GM12878 (cell line): ENCODE data around the gene POLDIP3. TPM values are rescaled to one million over a fixed set of nuclear protein-coding genes. Genes with fewer than 3 reads are reported as not detected.
"Not testable (repeated sequence)": the region's sequence is repeated elsewhere in the genome, so short reads cannot be mapped to it uniquely, and the experiment has no call there.

Source experiments
- ATAC-seq: fragments of 200-7000 bp; cut with Tn5 transposase; 3 replicates; pipeline ENCODE4 v1.9.1; 2020; ENCODE audit warnings: mild to moderate bottlenecking, moderate library complexity
- BruUV-seq: library from RNA; stranded (reverse); fragments of 400-500 nt; replicated peaks from 2 replicates; lab custom pipeline; 2021; lab: Mats Ljungman, UMichigan
- CTCF ChIA-PET: fragments of 300-600 bp; sonication (Branson Sonifier 250); formaldehyde crosslinking; extraction: SDS; loops from one replicate; lab custom pipeline; 2021; ENCODE audit warnings: inconsistent platforms; lab: Yijun Ruan, JAX
- POLR2A ChIA-PET: fragments of 350-600 bp; formaldehyde crosslinking; extraction: SDS; loops from one replicate; lab custom pipeline; 2021; ENCODE audit warnings: inconsistent platforms; lab: Charles Lee
- RAD21 ChIA-PET: fragments of 300-600 bp; sonication (Branson Sonifier 250); formaldehyde crosslinking; loops from one replicate; lab custom pipeline; 2023; ENCODE audit warnings: antibody characterized with exemption; ENCODE audit not compliant: unreplicated experiment; lab: Charles Lee
- SMC1A ChIA-PET: fragments of 300-600 bp; sonication (Branson Sonifier 250); formaldehyde crosslinking; loops from one replicate; lab custom pipeline; 2023; ENCODE audit not compliant: unreplicated experiment, uncharacterized antibody; lab: Charles Lee
- DNase-seq: peaks from one replicate; pipeline ENCODE4 v3.0.0-alpha.2; 2011; ENCODE audit warnings: low read depth, low spot score
- FAIRE-seq: peaks from 3 replicates; lab custom pipeline; 2011; peaks lifted over from hg19 to GRCh38; lab: Jason Lieb, UNC
- H2AFZ ChIP-seq: 2 replicates; pipeline ENCODE4 v1.6.0; 2011; ENCODE audit warnings: low read depth, low read length, control low read depth; ENCODE audit not compliant: control insufficient read depth
- H3K27ac ChIP-seq: 2 replicates; pipeline ENCODE4 v1.5.1; 2011; ENCODE audit warnings: control low read depth; ENCODE audit not compliant: control insufficient read depth, insufficient read depth
- H3K27me3 ChIP-seq, 2 experiments: replicated peaks in 1 of 2; 2 replicates each; pipeline versions ENCODE4 v1.6.0 to v1.6.1; 2011; ENCODE audit warnings: low read length in 1 of 2; ENCODE audit not compliant: control insufficient read depth in 2 of 2, insufficient read depth in 2 of 2
- H3K36me3 ChIP-seq, 2 experiments: 2 replicates each; pipeline ENCODE4 v1.5.1; 2011; ENCODE audit warnings: low read length in 1 of 2; ENCODE audit not compliant: control insufficient read depth in 2 of 2, insufficient read depth in 2 of 2
- H3K4me1 ChIP-seq: 2 replicates; pipeline ENCODE4 v1.6.1; 2011; ENCODE audit warnings: mild to moderate bottlenecking, low read length, moderate library complexity, mixed read lengths; ENCODE audit not compliant: control insufficient read depth, insufficient read depth
- H3K4me2 ChIP-seq: 2 replicates; pipeline ENCODE4 v1.6.0; 2011; ENCODE audit warnings: control low read depth; ENCODE audit not compliant: control insufficient read depth, insufficient read depth
- H3K4me3 ChIP-seq: fragments of 200-600 bp; sonication (generic); 2 replicates; pipeline ENCODE4 v1.5.1; 2016
- H3K79me2 ChIP-seq: 2 replicates; pipeline ENCODE4 v1.6.0; 2011; ENCODE audit warnings: low read length; ENCODE audit not compliant: control insufficient read depth, insufficient read depth
- H3K9ac ChIP-seq: 2 replicates; pipeline ENCODE4 v1.8.0; 2011; ENCODE audit warnings: low read length, control low read depth, mixed read lengths; ENCODE audit not compliant: control insufficient read depth, insufficient read depth
- H3K9me3 ChIP-seq: replicated peaks from 3 replicates; pipeline ENCODE4 v1.5.1; 2011; ENCODE audit warnings: mild to moderate bottlenecking, low read length; ENCODE audit not compliant: control insufficient read depth, insufficient read depth
- H4K20me1 ChIP-seq: 2 replicates; pipeline ENCODE4 v1.6.0; 2011; ENCODE audit not compliant: control insufficient read depth, insufficient read depth
- BACH1 ChIP-seq: fragments of 450-650 bp; IDR thresholded peaks from 2 replicates; pipeline ENCODE4 v1.6.1; 2017; ENCODE audit warnings: mild to moderate bottlenecking, borderline replicate concordance
- CHD4 ChIP-seq: fragments of 200-600 bp; sonication (generic); IDR thresholded peaks from 2 replicates; pipeline ENCODE4 v1.6.1; 2016; ENCODE audit warnings: mild to moderate bottlenecking
- MLLT1 ChIP-seq: fragments of 450-650 bp; IDR thresholded peaks from 2 replicates; pipeline ENCODE4 v1.6.1; 2016; ENCODE audit warnings: mild to moderate bottlenecking
- TBL1XR1 ChIP-seq: IDR thresholded peaks from 2 replicates; pipeline ENCODE4 v1.6.1; 2012; ENCODE audit warnings: low read depth, low read length, improper control_type of control experiment
- WGBS: methylation state at CpG from one replicate; pipeline ENCODE4 v1.1.6; 2016; ENCODE audit warnings: low lambda C conversion rate; ENCODE audit not compliant: insufficient replicate concordance, insufficient coverage; ENCODE audit errors: missing lambda C conversion rate; 5-methylcytosine and 5-hydroxymethylcytosine counted together
- in situ Hi-C: fragments of 300-500 bp; cut with MboI; formaldehyde crosslinking; loops from 9 replicates; pipeline ENCODE4 v1.14.3; 2018; ENCODE audit warnings: mixed read lengths
- intact Hi-C: fragments of 100-400 bp; cut with micrococcal nuclease; formaldehyde crosslinking; loops from one replicate; pipeline ENCODE4 v1.14.2; 2022; ENCODE audit not compliant: unreplicated experiment
- polyA plus RNA-seq, 11 experiments: library from polyadenylated mRNA; depleted of rRNA in 4 of 11; unstranded in 6 of 11; stranded (reverse) in 5 of 11; fragments of >200 nt; fragmentation: Nextera tagmentation in 4 of 11; fragmentation: Illumina TruSeq in 1 of 11; extraction: Ambion mirVana in 4 of 11; extraction: Trizol in 1 of 11; gene quantifications; 1 replicate in 1 of 11; 2 replicates in 10 of 11; pipeline versions ENCODE4 v1.2.1 to v1.2.3, GENCODE V29; 2011 to 2016; ENCODE audit warnings: inconsistent platforms in 2 of 11, missing spikeins in 2 of 11, low read depth in 1 of 11
- small RNA-seq: library from RNA; depleted of rRNA; stranded (forward); fragments of <200 nt; gene quantifications from one replicate; pipeline ENCODE3, GENCODE V24; 2014
- total RNA-seq, 4 experiments: library from RNA; depleted of rRNA in 3 of 4; stranded (reverse); fragments of >200 nt in 3 of 4; fragmentation: Illumina TruSeq in 1 of 4; extraction: Trizol in 1 of 4; gene quantifications; 2 replicates each; pipeline versions ENCODE4 v1.2.1 to v1.2.3, GENCODE V29; 2013 to 2021

The POLDIP3 gene
- total and polyA plus RNA-seq, 10 of the 15 experiments (the other 5 are each of a cell fraction or from before 2014, with no cell fraction given): 14.8 to 60.2 (median 49.5) TPM

DNA sequence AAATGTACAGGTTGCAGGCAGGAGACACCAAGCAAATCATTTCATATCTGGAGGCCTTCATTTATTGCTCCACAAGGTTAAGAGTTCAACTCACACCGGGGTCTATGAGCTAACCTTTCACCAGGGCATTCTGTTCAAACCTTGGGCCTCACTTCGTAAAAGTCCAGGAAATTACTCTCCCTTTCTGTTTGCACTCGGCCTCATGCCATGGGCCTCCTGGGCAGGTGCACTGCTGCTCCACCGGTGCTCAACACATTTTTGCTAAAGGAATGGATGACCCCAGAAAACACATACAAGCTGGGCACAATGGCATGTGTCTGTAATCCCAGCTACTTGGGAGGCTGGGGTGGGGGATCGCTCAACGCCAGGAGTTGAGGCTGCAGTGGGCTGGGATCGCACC is 78.5 kb downstream of the POLDIP3 start (continued):
- TF ChIP-seq MLLT1 (no peak), CHD4 (no peak), BACH1 (no peak), TBL1XR1 (no peak)
- TF ChIP-seq, all 136 proteins: peak for 0

DNA sequence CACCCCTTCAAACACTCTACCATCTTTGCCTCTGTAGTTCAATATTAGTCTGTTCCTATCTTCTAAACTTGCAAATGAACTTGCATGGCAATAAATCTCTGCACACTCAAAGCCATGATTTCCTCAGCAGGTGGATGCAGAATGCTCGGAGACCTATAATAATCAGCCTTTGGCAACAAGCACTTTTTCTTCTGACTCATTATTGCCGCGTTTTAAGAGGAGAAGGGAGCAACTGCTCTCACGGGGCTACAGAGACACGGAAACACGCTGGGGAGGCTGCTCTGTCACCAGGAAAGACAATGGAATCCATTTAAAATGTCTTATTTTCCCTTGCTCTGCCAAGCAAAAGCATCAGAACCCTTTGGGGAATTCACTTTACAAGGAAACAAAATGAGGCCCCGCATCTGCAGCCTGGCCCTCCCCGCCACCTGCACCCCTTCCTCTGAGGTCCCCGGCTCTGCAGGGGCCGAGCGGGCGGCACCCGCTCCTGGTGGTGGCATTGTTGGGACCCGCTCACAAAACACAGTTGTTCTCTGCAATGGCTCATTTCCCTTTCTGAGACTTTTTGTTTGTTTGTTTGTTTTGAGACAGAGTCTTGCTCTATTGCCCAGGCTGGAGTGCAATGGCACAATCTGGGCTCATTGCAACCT is 79.5 kb downstream of the POLDIP3 start:
- POLR2A ChIA-PET, H3K79me2 ChIP-seq, DNase-seq, H3K4me3 ChIP-seq, FAIRE-seq, CTCF ChIA-PET, H4K20me1 ChIP-seq, intact Hi-C loops, BruUV-seq, in situ Hi-C loops, H3K9me3 ChIP-seq, ATAC-seq, H3K27ac ChIP-seq, H2AFZ ChIP-seq, H3K27me3 ChIP-seq, H3K36me3 ChIP-seq, H3K4me2 ChIP-seq, SMC1A ChIA-PET, H3K9ac ChIP-seq: not testable (repeated sequence)
- RAD21 ChIA-PET: interaction anchor here (1.2 kb wide), 1 partner anchor 79 kb away, joined by 3 read pairs; the partner anchor contains the start of gene POLDIP3
- H3K4me1 ChIP-seq: peaks cover 30% of the 10 kb centered on the region
- 71% methylated on average over 3 of the region's 14 CpGs for WGBS

Small RNA genes lying within 50 kb of the gene (small RNA-seq; reads per million reads assigned to genes)
- not detected for gene RN7SKP80
- gene RNU6-513P: not detected

Other genes starting within 250 kb of the POLDIP3 start
- gene NFAM1, start 182.5 kb downstream of the POLDIP3 start, total RNA-seq (2014; rRNA removed): 0.16 and 0.34 TPM in 2 replicates
- gene NFAM1, start 182.5 kb downstream of the POLDIP3 start, total RNA-seq (2014; rRNA removed; fragmentation: Illumina TruSeq; extraction: Trizol): 0.13 and 0.32 TPM in 2 replicates
- gene NFAM1, start 182.5 kb downstream of the POLDIP3 start, total RNA-seq (2021): 0.29 and 0.36 TPM in 2 replicates
- 0.84 and 1.3 TPM in 2 replicates for gene NFAM1, start 182.5 kb downstream of the POLDIP3 start, polyA plus RNA-seq (2011; rRNA removed)
- 0.13 and 0.24 TPM in 2 replicates for gene NFAM1, start 182.5 kb downstream of the POLDIP3 start, polyA plus RNA-seq (2014; fragmentation: Illumina TruSeq; extraction: Trizol)
- not detected for gene NFAM1, start 182.5 kb downstream of the POLDIP3 start, polyA plus RNA-seq (2014; fragmentation: Nextera tagmentation; extraction: Ambion mirVana)
- 0.10 and 0.15 TPM in 2 replicates for gene NFAM1, start 182.5 kb downstream of the POLDIP3 start, polyA plus RNA-seq (2014; rRNA removed)
- under 1 TPM in 1 of 2 experiments, not detected in 1; 0.20 TPM for gene NFAM1, start 182.5 kb downstream of the POLDIP3 start, polyA plus RNA-seq (2016; fragmentation: Nextera tagmentation; extraction: Ambion mirVana)
- 42.4 and 42.7 TPM in 2 replicates for gene RRP7A, start 95.1 kb downstream of the POLDIP3 start, total RNA-seq (2014; rRNA removed)
- gene RRP7A, start 95.1 kb downstream of the POLDIP3 start, total RNA-seq (2014; rRNA removed; fragmentation: Illumina TruSeq; extraction: Trizol): 34.8 and 38.1 TPM in 2 replicates
- gene RRP7A, start 95.1 kb downstream of the POLDIP3 start, total RNA-seq (2021): 73.9 and 84.9 TPM in 2 replicates
- gene RRP7A, start 95.1 kb downstream of the POLDIP3 start, polyA plus RNA-seq (2011; rRNA removed): 23.9 and 41.4 TPM in 2 replicates
- 38.1 and 49.7 TPM in 2 replicates for gene RRP7A, start 95.1 kb downstream of the POLDIP3 start, polyA plus RNA-seq (2014; fragmentation: Illumina TruSeq; extraction: Trizol)
- 10 to 100 TPM in 1 of 2 experiments, 1 to 10 TPM in 1; 2.9 to 12.3 TPM for gene RRP7A, start 95.1 kb downstream of the POLDIP3 start, polyA plus RNA-seq (2014; fragmentation: Nextera tagmentation; extraction: Ambion mirVana)
- gene RRP7A, start 95.1 kb downstream of the POLDIP3 start, polyA plus RNA-seq (2014; rRNA removed): 41.7 and 45.1 TPM in 2 replicates
- 100 to 1,000 TPM in 1 of 2 experiments, 10 to 100 TPM in 1; 88.9 to 114 TPM for gene RRP7A, start 95.1 kb downstream of the POLDIP3 start, polyA plus RNA-seq (2016; fragmentation: Nextera tagmentation; extraction: Ambion mirVana)
- 1.3 and 2.0 TPM in 2 replicates for gene SERHL2, start 60.9 kb downstream of the POLDIP3 start, total RNA-seq (2014; rRNA removed)
- gene SERHL2, start 60.9 kb downstream of the POLDIP3 start, total RNA-seq (2014; rRNA removed; fragmentation: Illumina TruSeq; extraction: Trizol): 0.64 and 1.1 TPM in 2 replicates
- 0.69 and 1.0 TPM in 2 replicates for gene SERHL2, start 60.9 kb downstream of the POLDIP3 start, total RNA-seq (2021)
- 0.97 and 1.6 TPM in 2 replicates for gene SERHL2, start 60.9 kb downstream of the POLDIP3 start, polyA plus RNA-seq (2011; rRNA removed)
- gene SERHL2, start 60.9 kb downstream of the POLDIP3 start, polyA plus RNA-seq (2014; fragmentation: Illumina TruSeq; extraction: Trizol): 1.1 and 3.6 TPM in 2 replicates
- under 1 TPM; 0.63 to 0.93 TPM for gene SERHL2, start 60.9 kb downstream of the POLDIP3 start, polyA plus RNA-seq (2014; fragmentation: Nextera tagmentation; extraction: Ambion mirVana)
- gene SERHL2, start 60.9 kb downstream of the POLDIP3 start, polyA plus RNA-seq (2014; rRNA removed): 1.3 TPM in 2 replicates
- 1 to 10 TPM; 1.7 to 1.8 TPM for gene SERHL2, start 60.9 kb downstream of the POLDIP3 start, polyA plus RNA-seq (2016; fragmentation: Nextera tagmentation; extraction: Ambion mirVana)
- gene ATP5MGL, start 25.7 kb upstream of the POLDIP3 start, total RNA-seq (2014; rRNA removed): 0.22 and 0.40 TPM in 2 replicates
- 0.85 TPM in 1 of 2 replicates, not detected in the other for gene ATP5MGL, start 25.7 kb upstream of the POLDIP3 start, total RNA-seq (2014; rRNA removed; fragmentation: Illumina TruSeq; extraction: Trizol)
- 0.43 and 0.46 TPM in 2 replicates for gene ATP5MGL, start 25.7 kb upstream of the POLDIP3 start, total RNA-seq (2021)
- 0.23 and 0.26 TPM in 2 replicates for gene ATP5MGL, start 25.7 kb upstream of the POLDIP3 start, polyA plus RNA-seq (2011; rRNA removed)
- not detected in 2 replicates for gene ATP5MGL, start 25.7 kb upstream of the POLDIP3 start, polyA plus RNA-seq (2014; fragmentation: Illumina TruSeq; extraction: Trizol)
- gene ATP5MGL, start 25.7 kb upstream of the POLDIP3 start, polyA plus RNA-seq (2014; fragmentation: Nextera tagmentation; extraction: Ambion mirVana): under 1 TPM; 0.24 to 0.60 TPM
- not detected in 2 replicates for gene ATP5MGL, start 25.7 kb upstream of the POLDIP3 start, polyA plus RNA-seq (2014; rRNA removed)
- under 1 TPM; 0.47 to 0.71 TPM for gene ATP5MGL, start 25.7 kb upstream of the POLDIP3 start, polyA plus RNA-seq (2016; fragmentation: Nextera tagmentation; extraction: Ambion mirVana)
- 33.3 and 46.8 TPM in 2 replicates for gene CYB5R3, start 34.5 kb upstream of the POLDIP3 start, total RNA-seq (2014; rRNA removed)
- 20.5 and 22.9 TPM in 2 replicates for gene CYB5R3, start 34.5 kb upstream of the POLDIP3 start, total RNA-seq (2014; rRNA removed; fragmentation: Illumina TruSeq; extraction: Trizol)
- 81.7 and 83.8 TPM in 2 replicates for gene CYB5R3, start 34.5 kb upstream of the POLDIP3 start, total RNA-seq (2021)
- gene CYB5R3, start 34.5 kb upstream of the POLDIP3 start, polyA plus RNA-seq (2011; rRNA removed): 21.0 and 70.3 TPM in 2 replicates
- gene CYB5R3, start 34.5 kb upstream of the POLDIP3 start, polyA plus RNA-seq (2014; fragmentation: Illumina TruSeq; extraction: Trizol): 37.3 and 65.3 TPM in 2 replicates
- 1 to 10 TPM; 2.0 to 3.5 TPM for gene CYB5R3, start 34.5 kb upstream of the POLDIP3 start, polyA plus RNA-seq (2014; fragmentation: Nextera tagmentation; extraction: Ambion mirVana)
- gene CYB5R3, start 34.5 kb upstream of the POLDIP3 start, polyA plus RNA-seq (2014; rRNA removed): 81.0 and 102 TPM in 2 replicates
- 100 to 1,000 TPM; 104 to 119 TPM for gene CYB5R3, start 34.5 kb upstream of the POLDIP3 start, polyA plus RNA-seq (2016; fragmentation: Nextera tagmentation; extraction: Ambion mirVana)
- 1.6 and 2.3 TPM in 2 replicates for gene A4GALT, start 106.0 kb upstream of the POLDIP3 start, total RNA-seq (2014; rRNA removed)
- gene A4GALT, start 106.0 kb upstream of the POLDIP3 start, total RNA-seq (2014; rRNA removed; fragmentation: Illumina TruSeq; extraction: Trizol): 0.51 and 1.1 TPM in 2 replicates
- 2.6 TPM in 2 replicates for gene A4GALT, start 106.0 kb upstream of the POLDIP3 start, total RNA-seq (2021)
- 1.8 and 3.9 TPM in 2 replicates for gene A4GALT, start 106.0 kb upstream of the POLDIP3 start, polyA plus RNA-seq (2011; rRNA removed)
- 0.25 TPM in 1 of 2 replicates, not detected in the other for gene A4GALT, start 106.0 kb upstream of the POLDIP3 start, polyA plus RNA-seq (2014; fragmentation: Illumina TruSeq; extraction: Trizol)
- under 1 TPM in 1 of 2 experiments, not detected in 1; 0.04 TPM for gene A4GALT, start 106.0 kb upstream of the POLDIP3 start, polyA plus RNA-seq (2014; fragmentation: Nextera tagmentation; extraction: Ambion mirVana)
- 2.6 and 2.7 TPM in 2 replicates for gene A4GALT, start 106.0 kb upstream of the POLDIP3 start, polyA plus RNA-seq (2014; rRNA removed)
- gene A4GALT, start 106.0 kb upstream of the POLDIP3 start, polyA plus RNA-seq (2016; fragmentation: Nextera tagmentation; extraction: Ambion mirVana): 1 to 10 TPM; 2.2 to 3.4 TPM
- gene ARFGAP3, start 242.4 kb upstream of the POLDIP3 start, total RNA-seq (2014; rRNA removed): 29.7 and 32.8 TPM in 2 replicates
- gene ARFGAP3, start 242.4 kb upstream of the POLDIP3 start, total RNA-seq (2014; rRNA removed; fragmentation: Illumina TruSeq; extraction: Trizol): 40.9 and 41.2 TPM in 2 replicates
- 30.6 and 31.3 TPM in 2 replicates for gene ARFGAP3, start 242.4 kb upstream of the POLDIP3 start, total RNA-seq (2021)
- 37.0 and 38.5 TPM in 2 replicates for gene ARFGAP3, start 242.4 kb upstream of the POLDIP3 start, polyA plus RNA-seq (2011; rRNA removed)
- 39.9 and 40.8 TPM in 2 replicates for gene ARFGAP3, start 242.4 kb upstream of the POLDIP3 start, polyA plus RNA-seq (2014; fragmentation: Illumina TruSeq; extraction: Trizol)
- gene ARFGAP3, start 242.4 kb upstream of the POLDIP3 start, polyA plus RNA-seq (2014; fragmentation: Nextera tagmentation; extraction: Ambion mirVana): 10 to 100 TPM; 39.1 to 42.0 TPM
- gene ARFGAP3, start 242.4 kb upstream of the POLDIP3 start, polyA plus RNA-seq (2014; rRNA removed): 29.8 and 34.5 TPM in 2 replicates
- 10 to 100 TPM; 43.6 to 50.8 TPM for gene ARFGAP3, start 242.4 kb upstream of the POLDIP3 start, polyA plus RNA-seq (2016; fragmentation: Nextera tagmentation; extraction: Ambion mirVana)